Measurements from ENCODE around the gene TAS2R13.

TAS2R13 gene

GRCh38 chr12:10900972-10901371 is 8.4 kb downstream of the TAS2R13 start:
- Histone ChIP-seq H2BK5ac (ENCODE audit: low read length) (no peak overlapping the region), H4K8ac (ENCODE audit: low read depth, low read length) (no peak overlapping the region), H3K27me3 (ENCODE audit: control insufficient read depth in 3 of 3, insufficient read depth in 3 of 3, low read depth in 1 of 3, low read length in 3 of 3) (no peaks in the 10 kb centered on the region), H3K9ac (ENCODE audit: low read depth, low read length, poor library complexity) (no peak overlapping the region), H2BK120ac (ENCODE audit: low read depth, low read length) (no peak overlapping the region), H3K4me3 (ENCODE audit: low read length in 2 of 2) (no peak overlapping the region), H3K27ac (replicated peaks; ENCODE audit: low read length) (no peak overlapping the region), H3K36me3 (replicated peaks in 1 of 2; ENCODE audit: control insufficient read depth in 2 of 2, insufficient read depth in 2 of 2, low read length in 2 of 2) (no peaks in the 10 kb centered on the region), H3K9me3 (replicated peaks in 1 of 2; ENCODE audit: control insufficient read depth in 2 of 2, insufficient read depth in 1 of 2, low read depth in 1 of 2, low read length in 2 of 2) (peaks cover 0 to 33% of the 10 kb centered on the region in 2 donors), H2AK5ac (ENCODE audit: low read depth, low read length) (no peak overlapping the region), H2AFZ (ENCODE audit: low read length) (no peak overlapping the region), H3K23ac (ENCODE audit: low read depth, low read length, poor library complexity) (no peak overlapping the region), H3K18ac (ENCODE audit: low read length) (no peak overlapping the region), H3K14ac (ENCODE audit: low read length) (no peak overlapping the region), H2BK12ac (ENCODE audit: low read length) (no peak overlapping the region), H3K4ac (ENCODE audit: low read length) (no peak overlapping the region), H4K91ac (ENCODE audit: low read depth, low read length, poor library complexity) (no peak overlapping the region), H3K4me2 (ENCODE audit: insufficient read depth, low read length, poor library complexity, severe bottlenecking) (no peak overlapping the region), H3K4me1 (ENCODE audit: control insufficient read depth in 2 of 2, insufficient read depth in 1 of 2, low read depth in 1 of 2, low read length in 2 of 2) (no peaks in the 10 kb centered on the region), H3K79me1 (ENCODE audit: low read depth, low read length) (no peaks in the 10 kb centered on the region), H2BK15ac (ENCODE audit: low read length) (no peak overlapping the region)
- DNase-seq (ENCODE audit: low spot score): no peak
- no CpG with 5 or more reads among the region's 1 CpG for WGBS, 2 donors (ENCODE audit: extremely low coverage in 2 of 2, insufficient read length in 2 of 2, insufficient replicate concordance in 1 of 2)

GRCh38 chr12:10900530-10900929 is 8.8 kb downstream of the TAS2R13 start:
- no peaks in the 10 kb centered on the region for H3K36me3 ChIP-seq (replicated peaks in 1 of 2; ENCODE audit: control insufficient read depth in 2 of 2, insufficient read depth in 2 of 2, low read length in 2 of 2)
- no CpG with 5 or more reads among the region's 1 CpG for WGBS, 2 donors (ENCODE audit: extremely low coverage in 2 of 2, insufficient read length in 2 of 2, insufficient replicate concordance in 1 of 2)
- no peak for DNase-seq (ENCODE audit: low spot score)
- no peak overlapping the region for H2BK120ac ChIP-seq (ENCODE audit: low read depth, low read length)
- no peak overlapping the region for H2BK5ac ChIP-seq (ENCODE audit: low read length)
- no peak overlapping the region for H3K18ac ChIP-seq (ENCODE audit: low read length)
- no peak overlapping the region for H3K23ac ChIP-seq (ENCODE audit: low read depth, low read length, poor library complexity)
- H4K8ac ChIP-seq (ENCODE audit: low read depth, low read length): no peak overlapping the region
- no peak overlapping the region for H3K9ac ChIP-seq (ENCODE audit: low read depth, low read length, poor library complexity)
- H3K14ac ChIP-seq (ENCODE audit: low read length): no peak overlapping the region
- H2AK5ac ChIP-seq (ENCODE audit: low read depth, low read length): no peak overlapping the region
- H3K4me2 ChIP-seq (ENCODE audit: insufficient read depth, low read length, poor library complexity, severe bottlenecking): no peak overlapping the region
- H3K27ac ChIP-seq (replicated peaks; ENCODE audit: low read length): no peak overlapping the region
- no peak overlapping the region for H2AFZ ChIP-seq (ENCODE audit: low read length)
- no peak overlapping the region for H2BK15ac ChIP-seq (ENCODE audit: low read length)
- H3K4ac ChIP-seq (ENCODE audit: low read length): no peak overlapping the region
- H3K79me1 ChIP-seq (ENCODE audit: low read depth, low read length): no peaks in the 10 kb centered on the region
- no peaks in the 10 kb centered on the region for H3K27me3 ChIP-seq (ENCODE audit: control insufficient read depth in 3 of 3, insufficient read depth in 3 of 3, low read depth in 1 of 3, low read length in 3 of 3)
- H3K4me1 ChIP-seq (ENCODE audit: control insufficient read depth in 2 of 2, insufficient read depth in 1 of 2, low read depth in 1 of 2, low read length in 2 of 2): no peaks in the 10 kb centered on the region
- H2BK12ac ChIP-seq (ENCODE audit: low read length): no peak overlapping the region
- H4K91ac ChIP-seq (ENCODE audit: low read depth, low read length, poor library complexity): no peak overlapping the region
- H3K4me3 ChIP-seq (ENCODE audit: low read length in 2 of 2): no peak overlapping the region
- peaks cover 0 to 31% of the 10 kb centered on the region in 2 donors for H3K9me3 ChIP-seq (replicated peaks in 1 of 2; ENCODE audit: control insufficient read depth in 2 of 2, insufficient read depth in 1 of 2, low read depth in 1 of 2, low read length in 2 of 2)

GRCh38 chr12:10896854-10897253 is 12.5 kb downstream of the TAS2R13 start:
- DNase-seq (ENCODE audit: low spot score): no peak
- no peak overlapping the region for H4K8ac ChIP-seq (ENCODE audit: low read depth, low read length)
- no peak overlapping the region for H2BK12ac ChIP-seq (ENCODE audit: low read length)
- peaks cover 0 to 5% of the 10 kb centered on the region in 2 donors for H3K9me3 ChIP-seq (replicated peaks in 1 of 2; ENCODE audit: control insufficient read depth in 2 of 2, insufficient read depth in 1 of 2, low read depth in 1 of 2, low read length in 2 of 2)
- H2AK5ac ChIP-seq (ENCODE audit: low read depth, low read length): no peak overlapping the region
- H3K4me2 ChIP-seq (ENCODE audit: insufficient read depth, low read length, poor library complexity, severe bottlenecking): no peak overlapping the region
- no peak overlapping the region for H3K18ac ChIP-seq (ENCODE audit: low read length)
- H2BK120ac ChIP-seq (ENCODE audit: low read depth, low read length): no peak overlapping the region
- no peak overlapping the region for H3K27ac ChIP-seq (replicated peaks; ENCODE audit: low read length)
- H2BK5ac ChIP-seq (ENCODE audit: low read length): no peak overlapping the region
- WGBS, 2 donors (ENCODE audit: extremely low coverage in 2 of 2, insufficient read length in 2 of 2, insufficient replicate concordance in 1 of 2): no CpG with 5 or more reads among the region's 5 CpGs
- no peaks in the 10 kb centered on the region for H3K36me3 ChIP-seq (replicated peaks in 1 of 2; ENCODE audit: control insufficient read depth in 2 of 2, insufficient read depth in 2 of 2, low read length in 2 of 2)
- no peak overlapping the region for H2AFZ ChIP-seq (ENCODE audit: low read length)
- H3K23ac ChIP-seq (ENCODE audit: low read depth, low read length, poor library complexity): no peak overlapping the region
- H3K27me3 ChIP-seq (ENCODE audit: control insufficient read depth in 3 of 3, insufficient read depth in 3 of 3, low read depth in 1 of 3, low read length in 3 of 3): no peaks in the 10 kb centered on the region
- H3K79me1 ChIP-seq (ENCODE audit: low read depth, low read length): no peaks in the 10 kb centered on the region
- no peak overlapping the region for H4K91ac ChIP-seq (ENCODE audit: low read depth, low read length, poor library complexity)
- H3K4me3 ChIP-seq (ENCODE audit: low read length in 2 of 2): no peak overlapping the region
- no peak overlapping the region for H3K4ac ChIP-seq (ENCODE audit: low read length)
- no peak overlapping the region for H2BK15ac ChIP-seq (ENCODE audit: low read length)
- H3K9ac ChIP-seq (ENCODE audit: low read depth, low read length, poor library complexity): no peak overlapping the region
- no peaks in the 10 kb centered on the region for H3K4me1 ChIP-seq (ENCODE audit: control insufficient read depth in 2 of 2, insufficient read depth in 1 of 2, low read depth in 1 of 2, low read length in 2 of 2)
- H3K14ac ChIP-seq (ENCODE audit: low read length): no peak overlapping the region

GRCh38 chr12:10891937-10892336 is 17.4 kb downstream of the TAS2R13 start:
- Histone ChIP-seq H3K23ac (ENCODE audit: low read depth, low read length, poor library complexity) (no peak overlapping the region), H3K27me3 (ENCODE audit: control insufficient read depth in 3 of 3, insufficient read depth in 3 of 3, low read depth in 1 of 3, low read length in 3 of 3) (no peaks in the 10 kb centered on the region), H2BK120ac (ENCODE audit: low read depth, low read length) (no peak overlapping the region), H2AFZ (ENCODE audit: low read length) (no peak overlapping the region), H4K8ac (ENCODE audit: low read depth, low read length) (no peak overlapping the region), H3K9me3 (replicated peaks in 1 of 2; ENCODE audit: control insufficient read depth in 2 of 2, insufficient read depth in 1 of 2, low read depth in 1 of 2, low read length in 2 of 2) (no peaks in the 10 kb centered on the region), H3K27ac (replicated peaks; ENCODE audit: low read length) (no peak overlapping the region), H2BK12ac (ENCODE audit: low read length) (no peak overlapping the region), H3K4ac (ENCODE audit: low read length) (no peak overlapping the region), H3K4me2 (ENCODE audit: insufficient read depth, low read length, poor library complexity, severe bottlenecking) (no peak overlapping the region), H3K4me3 (ENCODE audit: low read length in 2 of 2) (no peak overlapping the region), H2AK5ac (ENCODE audit: low read depth, low read length) (no peak overlapping the region), H3K9ac (ENCODE audit: low read depth, low read length, poor library complexity) (no peak overlapping the region), H3K14ac (ENCODE audit: low read length) (no peak overlapping the region), H2BK15ac (ENCODE audit: low read length) (no peak overlapping the region), H3K18ac (ENCODE audit: low read length) (no peak overlapping the region), H3K79me1 (ENCODE audit: low read depth, low read length) (no peaks in the 10 kb centered on the region), H3K4me1 (ENCODE audit: control insufficient read depth in 2 of 2, insufficient read depth in 1 of 2, low read depth in 1 of 2, low read length in 2 of 2) (no peaks in the 10 kb centered on the region), H3K36me3 (replicated peaks in 1 of 2; ENCODE audit: control insufficient read depth in 2 of 2, insufficient read depth in 2 of 2, low read length in 2 of 2) (no peaks in the 10 kb centered on the region), H2BK5ac (ENCODE audit: low read length) (no peak overlapping the region), H4K91ac (ENCODE audit: low read depth, low read length, poor library complexity) (no peak overlapping the region)
- no CpG with 5 or more reads among the region's 2 CpGs for WGBS, 2 donors (ENCODE audit: extremely low coverage in 2 of 2, insufficient read length in 2 of 2, insufficient replicate concordance in 1 of 2)
- no peak for DNase-seq (ENCODE audit: low spot score)
